ENCODE results near the gene RGS17. TPM values are rescaled to one million over a fixed set of nuclear protein-coding genes. Genes with fewer than 3 reads are reported as not detected.

RGS17 gene
- total and polyA plus RNA-seq, 10 of the 15 experiments (the other 5 are each of a cell fraction or from before 2014, with no cell fraction given) = 0.06 to 0.29 (median 0.14) TPM; not detected in 4

DNA sequence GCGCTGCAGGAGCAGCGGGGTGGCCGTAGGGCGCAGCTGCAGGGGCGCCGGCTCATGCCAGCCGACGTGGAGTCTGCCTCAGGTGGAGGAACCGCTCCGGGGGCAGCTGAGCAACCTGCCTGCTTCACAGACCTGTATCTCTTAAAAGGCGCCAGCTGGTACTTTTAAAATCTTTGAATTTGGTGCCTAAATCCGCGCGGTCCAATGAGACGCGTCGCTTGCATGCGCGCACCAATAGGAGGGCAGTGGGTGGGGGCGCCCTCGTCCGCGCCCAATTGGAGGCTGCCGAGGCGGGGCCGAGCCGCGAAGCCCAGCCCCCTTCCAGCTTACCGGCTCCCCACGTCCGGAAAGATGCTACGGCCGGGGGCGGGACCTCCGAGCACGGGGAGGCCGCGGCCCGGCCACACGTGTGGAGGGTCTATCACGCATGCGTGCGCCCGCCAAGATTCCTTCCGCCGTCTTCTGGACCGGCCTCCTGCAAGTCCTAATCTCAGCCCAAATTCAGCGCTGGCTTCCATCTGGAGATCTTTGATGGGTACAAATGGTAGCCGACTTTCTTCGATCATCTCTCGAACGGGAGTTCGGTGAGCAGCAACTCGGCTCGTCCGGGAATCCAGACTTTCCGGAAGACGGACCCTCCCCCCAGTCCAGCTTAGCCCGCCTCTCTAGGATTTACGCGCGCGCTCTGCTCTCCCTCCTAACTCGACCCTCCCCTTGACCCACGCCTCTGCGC, 148.0 kb downstream of the RGS17 start, which contains the start of gene FBXO5 (continued):
- no peak for TF ChIP-seq BCLAF1 (IDR thresholded peaks at IDR 0.05)
- TF ChIP-seq, protein P1, sequence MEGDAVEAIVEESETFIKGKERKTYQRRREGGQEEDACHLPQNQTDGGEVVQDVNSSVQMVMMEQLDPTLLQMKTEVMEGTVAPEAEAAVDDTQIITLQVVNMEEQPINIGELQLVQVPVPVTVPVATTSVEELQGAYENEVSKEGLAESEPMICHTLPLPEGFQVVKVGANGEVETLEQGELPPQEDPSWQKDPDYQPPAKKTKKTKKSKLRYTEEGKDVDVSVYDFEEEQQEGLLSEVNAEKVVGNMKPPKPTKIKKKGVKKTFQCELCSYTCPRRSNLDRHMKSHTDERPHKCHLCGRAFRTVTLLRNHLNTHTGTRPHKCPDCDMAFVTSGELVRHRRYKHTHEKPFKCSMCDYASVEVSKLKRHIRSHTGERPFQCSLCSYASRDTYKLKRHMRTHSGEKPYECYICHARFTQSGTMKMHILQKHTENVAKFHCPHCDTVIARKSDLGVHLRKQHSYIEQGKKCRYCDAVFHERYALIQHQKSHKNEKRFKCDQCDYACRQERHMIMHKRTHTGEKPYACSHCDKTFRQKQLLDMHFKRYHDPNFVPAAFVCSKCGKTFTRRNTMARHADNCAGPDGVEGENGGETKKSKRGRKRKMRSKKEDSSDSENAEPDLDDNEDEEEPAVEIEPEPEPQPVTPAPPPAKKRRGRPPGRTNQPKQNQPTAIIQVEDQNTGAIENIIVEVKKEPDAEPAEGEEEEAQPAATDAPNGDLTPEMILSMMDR (IDR thresholded peaks at IDR 0.05 in 2 of 3, conservative IDR thresholded peaks at IDR 0.05 in 1 of 3; ENCODE audit: control insufficient read depth in 2 of 3, extremely low read depth in 1 of 3, insufficient read depth in 1 of 3, low read depth in 3 of 3, low read length in 3 of 3) = no peak
- TF ChIP-seq JUND (IDR thresholded peaks at IDR 0.05; ENCODE audit: low read depth, low read length) = no peak
- no peak for TF ChIP-seq ZZZ3 (IDR thresholded peaks at IDR 0.05; ENCODE audit: control insufficient read depth, insufficient read length, low read depth)
